GM06990 (cell line): ENCODE data around the gene PHF21A.
A peak's percentile ranks its signal among the peaks of the same experiment; 100 is the strongest.

ENCODE experiments used
- DNase-seq: peaks from one replicate; pipeline ENCODE4 v3.0.0-alpha.2; 2011; ENCODE audit not compliant: insufficient read length; ENCODE audit errors: extremely low read depth
- H3K27me3 ChIP-seq: replicated peaks from 2 replicates; pipeline ENCODE4 v1.6.0; 2011; ENCODE audit warnings: low read length; ENCODE audit not compliant: control insufficient read depth, insufficient read depth
- H3K36me3 ChIP-seq: 2 replicates; pipeline ENCODE4 v1.5.1; 2011; ENCODE audit warnings: low read length; ENCODE audit not compliant: control insufficient read depth, insufficient read depth
- H3K4me3 ChIP-seq: replicated peaks from 2 replicates; pipeline ENCODE4 v1.5.1; 2011; ENCODE audit warnings: low read depth, mild to moderate bottlenecking, control low read depth, low read length
- CTCF ChIP-seq: IDR thresholded peaks from 2 replicates; pipeline ENCODE4 v1.5.1; 2011; ENCODE audit warnings: low read length, control low read depth, mild to moderate bottlenecking, inconsistent platforms; ENCODE audit not compliant: insufficient read depth, poor library complexity, severe bottlenecking

PHF21A gene

GRCh38 chr11:46112961-46113607 lies 8.2 kb downstream of the PHF21A start:
- no peak for TF ChIP-seq CTCF
- DNase-seq: peak; percentile 51
- no peak overlapping the region for H3K4me3 ChIP-seq

GRCh38 chr11:46108751-46109150 lies 12.5 kb downstream of the PHF21A start:
- TF ChIP-seq CTCF: no peak
- Histone ChIP-seq H3K4me3 (no peak overlapping the region), H3K36me3 (no peaks in the 10 kb centered on the region), H3K27me3 (no peaks in the 10 kb centered on the region)
- no peak for DNase-seq

More at GRCh38 chr11:46112961-46113607, 8.2 kb downstream of the PHF21A start:
- Histone ChIP-seq H3K27me3 (no peaks in the 10 kb centered on the region), H3K36me3 (no peaks in the 10 kb centered on the region)

- no peak for DNase-seq
- no peaks in the 10 kb centered on the region for H3K36me3 ChIP-seq
- no peaks in the 10 kb centered on the region for H3K27me3 ChIP-seq
- TF ChIP-seq CTCF: no peak
- H3K4me3 ChIP-seq: no peak overlapping the region
Observed at GRCh38 chr11:46107780-46108179, 13.5 kb downstream of the PHF21A start.

GRCh38 chr11:46107408-46107718 lies 13.9 kb downstream of the PHF21A start:
- no peak overlapping the region for H3K4me3 ChIP-seq

GRCh38 chr11:46106530-46107407 lies 14.5 kb downstream of the PHF21A start:
- Histone ChIP-seq H3K4me3 (no peak overlapping the region), H3K36me3 (no peaks in the 10 kb centered on the region), H3K27me3 (no peaks in the 10 kb centered on the region)
- DNase-seq: no peak
- TF ChIP-seq CTCF: no peak

More at GRCh38 chr11:46107408-46107718, 13.9 kb downstream of the PHF21A start:
- no peaks in the 10 kb centered on the region for H3K36me3 ChIP-seq
- no peak for DNase-seq
- H3K27me3 ChIP-seq: no peaks in the 10 kb centered on the region
- TF ChIP-seq CTCF: no peak
